GM12872 (cell line): ENCODE results near the gene NMBR.

Experiments
- CTCF ChIP-seq: IDR thresholded peaks from 3 replicates; pipeline ENCODE4 v1.5.1; 2011; ENCODE audit warnings: low read depth, mild to moderate bottlenecking, low read length, moderate library complexity; ENCODE audit not compliant: insufficient read depth

The NMBR gene

GRCh38 chr6:142118328-142118727 is 28.6 kb downstream of the NMBR start:
- TF ChIP-seq CTCF = no peak

- TF ChIP-seq CTCF = no peak
Observed at GRCh38 chr6:142117366-142117765, 29.6 kb downstream of the NMBR start.

- peak; percentile 67 for TF ChIP-seq CTCF
Observed at GRCh38 chr6:142112451-142113061, 34.4 kb downstream of the NMBR start.

- TF ChIP-seq CTCF = no peak
Observed at GRCh38 chr6:142088858-142089216, 58.1 kb downstream of the NMBR start.

- no peak for TF ChIP-seq CTCF
Observed at GRCh38 chr6:142087950-142088857, 58.7 kb downstream of the NMBR start.

GRCh38 chr6:142079130-142079529 is 67.8 kb downstream of the NMBR start:
- TF ChIP-seq CTCF = no peak

GRCh38 chr6:142075516-142076101 is 71.3 kb downstream of the NMBR start:
- no peak for TF ChIP-seq CTCF
